ENCODE measurements around the gene PTK6.
"Not testable (repeated sequence)": the region's sequence is repeated elsewhere in the genome, so short reads cannot be mapped to it uniquely, and the experiment has no call there.

The PTK6 gene

GRCh38 chr20:63529180-63529860 is 7.9 kb downstream of the PTK6 start:
- DNase-seq (ENCODE audit: low read depth), result no peak

- no peak for DNase-seq (ENCODE audit: low read depth)
Observed at GRCh38 chr20:63527184-63527583, 10.0 kb downstream of the PTK6 start.

DNA sequence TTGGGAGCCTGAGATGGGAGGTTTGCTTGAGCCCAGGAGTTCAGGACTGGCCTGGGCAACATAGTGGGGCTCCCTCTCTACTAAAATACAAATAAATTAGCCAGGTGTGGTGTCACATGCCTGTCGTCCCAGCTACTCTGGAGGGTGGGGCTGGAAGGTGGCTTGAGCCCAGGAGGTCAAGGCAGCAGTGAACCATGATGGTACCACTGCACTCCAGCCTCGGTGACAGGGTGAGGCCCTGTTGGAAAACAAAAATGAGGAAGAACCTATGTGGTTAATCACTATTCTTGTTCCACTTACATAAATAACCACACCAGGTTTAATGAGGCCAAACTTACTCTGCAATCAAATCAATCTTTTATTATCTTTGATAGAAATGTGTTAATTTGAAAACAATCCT is 11.2 kb downstream of the PTK6 start:
- DNase-seq (ENCODE audit: low read depth), result no peak

- DNase-seq (ENCODE audit: low read depth), result no peak
Observed at GRCh38 chr20:63525185-63525584, 12.0 kb downstream of the PTK6 start.

- DNase-seq (ENCODE audit: low read depth), result no peak
Observed at GRCh38 chr20:63522981-63523611, 14.1 kb downstream of the PTK6 start.

GRCh38 chr20:63522091-63522868 is 14.9 kb downstream of the PTK6 start:
- no peak for DNase-seq (ENCODE audit: low read depth)

GRCh38 chr20:63521602-63522001 is 15.6 kb downstream of the PTK6 start:
- DNase-seq (ENCODE audit: low read depth), result peak; percentile 28

GRCh38 chr20:63520934-63521601 is 16.1 kb downstream of the PTK6 start:
- DNase-seq (ENCODE audit: low read depth), result peak; percentile 62

DNA sequence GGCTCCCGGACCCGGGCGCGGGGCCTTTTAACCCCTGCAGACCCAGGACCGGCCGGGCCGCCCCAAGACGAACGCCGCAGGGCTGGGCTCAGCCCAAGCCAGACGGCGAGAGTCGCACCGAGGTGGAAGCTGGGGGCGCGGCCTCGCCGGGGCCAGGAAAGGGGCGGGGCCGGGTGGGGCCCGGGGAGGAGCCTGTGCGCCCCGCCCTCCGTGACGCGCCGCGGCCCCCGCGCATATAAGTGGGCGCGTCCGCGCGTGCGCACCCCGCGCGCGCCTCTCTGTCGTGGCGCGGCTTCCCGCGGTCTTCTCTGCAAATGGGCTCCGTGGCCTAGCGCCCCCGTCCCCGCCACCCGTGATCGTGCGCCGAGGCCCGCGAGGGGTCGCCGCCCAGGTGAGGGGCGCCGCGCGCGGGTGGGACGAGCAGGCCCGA is 16.7 kb downstream of the PTK6 start, which contains the start of gene PPDPF:
Gene PPDPF (plus strand): TSS at position 262 of the 430 bp plus-strand sequence. CDS start 544 bp downstream, outside the sequence.
- DNase-seq (ENCODE audit: low read depth), result peak; percentile 76

- peak; percentile 34 for DNase-seq (ENCODE audit: low read depth)
Observed at GRCh38 chr20:63519668-63520503, 17.3 kb downstream of the PTK6 start.

DNA sequence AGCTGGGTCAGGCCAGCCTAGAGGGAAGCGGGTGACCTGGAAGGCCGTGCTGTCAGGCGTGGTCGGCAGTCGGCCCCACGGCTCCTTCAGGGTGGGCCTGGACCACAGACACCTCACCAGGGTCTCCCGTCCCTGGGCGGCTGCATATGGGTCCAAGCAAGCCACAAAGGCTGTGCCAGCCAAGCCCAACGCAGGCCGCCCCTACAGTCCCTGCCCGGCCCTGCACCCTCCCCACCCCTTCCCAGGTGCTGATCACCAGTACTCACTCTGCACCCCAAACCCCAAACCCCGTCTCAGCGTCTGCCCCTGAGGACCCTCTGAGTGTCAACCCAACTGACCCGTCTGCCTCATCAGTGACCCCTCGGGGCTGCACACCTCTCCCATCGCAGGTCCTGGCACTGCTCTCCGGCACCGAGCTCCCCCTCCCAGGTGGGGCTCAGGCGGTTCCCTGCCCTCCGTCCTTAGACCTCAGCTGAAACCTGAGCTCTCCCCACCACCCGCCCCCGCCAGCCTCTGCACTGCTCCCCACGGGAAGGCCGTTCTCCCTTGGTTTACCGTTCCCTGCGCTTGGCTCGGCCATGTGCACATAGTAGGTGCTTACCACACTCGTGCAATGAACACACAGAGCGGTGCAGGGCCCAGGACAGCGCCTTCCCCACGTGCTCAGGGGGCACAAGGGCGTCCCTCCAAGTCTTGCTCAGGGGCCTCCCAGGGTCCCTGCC is 18.1 kb downstream of the PTK6 start:
- no peak for DNase-seq (ENCODE audit: low read depth)

- DNase-seq (ENCODE audit: low read depth), result no peak
Observed at GRCh38 chr20:63518351-63518861, 18.8 kb downstream of the PTK6 start.

DNA sequence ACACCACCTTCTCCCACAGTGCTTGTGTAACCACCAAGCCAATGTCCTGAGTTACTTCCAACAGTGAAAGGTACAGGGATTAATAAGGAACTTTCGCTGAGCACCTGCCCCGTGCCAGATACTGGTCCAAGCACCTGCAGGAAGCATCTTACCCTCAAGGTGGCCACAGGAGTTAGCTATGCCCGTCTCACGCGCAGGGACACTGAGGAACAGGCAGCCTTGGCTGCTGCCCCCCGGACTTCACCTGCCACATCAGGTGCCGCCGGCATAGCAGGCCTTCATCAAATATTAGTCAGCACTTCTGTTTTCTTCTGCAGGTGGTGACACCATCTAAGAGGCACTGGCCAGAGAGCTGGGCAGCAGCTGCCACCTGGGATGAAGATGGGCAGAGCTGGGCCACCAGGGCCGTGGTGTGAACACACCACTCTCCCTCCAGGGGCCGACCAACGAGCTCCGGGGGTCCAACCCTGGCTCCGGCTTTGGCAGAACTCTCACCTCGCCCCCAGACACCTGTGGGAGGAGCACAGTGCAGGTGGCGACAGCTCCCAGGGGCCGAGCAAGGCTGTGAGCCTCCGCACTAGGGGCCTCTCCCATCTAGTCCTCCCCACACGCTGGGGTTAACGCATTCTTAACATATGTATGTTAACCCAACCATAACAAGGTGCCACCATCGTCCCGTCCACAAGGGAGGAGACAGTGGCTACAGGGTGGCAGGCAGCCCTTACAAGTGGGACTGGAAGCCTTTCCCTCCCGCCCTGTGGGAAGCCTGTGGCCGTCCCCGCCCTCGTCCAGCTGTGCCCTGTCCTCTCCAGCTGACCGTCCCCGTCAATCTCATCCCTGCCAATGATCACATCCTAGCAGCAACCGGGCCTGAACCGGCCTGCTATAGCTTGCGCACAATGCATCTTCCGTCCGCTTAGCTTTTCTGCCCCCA is 19.5 kb downstream of the PTK6 start:
- no peak for DNase-seq (ENCODE audit: low read depth)

- DNase-seq (ENCODE audit: low read depth), result not testable (repeated sequence)
Observed at GRCh38 chr20:63514520-63514919, 22.7 kb downstream of the PTK6 start.

GRCh38 chr20:63513207-63513606 is 24.0 kb downstream of the PTK6 start:
- no peak for DNase-seq (ENCODE audit: low read depth)

GRCh38 chr20:63509088-63509564 is 28.1 kb downstream of the PTK6 start:
- DNase-seq (ENCODE audit: low read depth), result no peak

DNA sequence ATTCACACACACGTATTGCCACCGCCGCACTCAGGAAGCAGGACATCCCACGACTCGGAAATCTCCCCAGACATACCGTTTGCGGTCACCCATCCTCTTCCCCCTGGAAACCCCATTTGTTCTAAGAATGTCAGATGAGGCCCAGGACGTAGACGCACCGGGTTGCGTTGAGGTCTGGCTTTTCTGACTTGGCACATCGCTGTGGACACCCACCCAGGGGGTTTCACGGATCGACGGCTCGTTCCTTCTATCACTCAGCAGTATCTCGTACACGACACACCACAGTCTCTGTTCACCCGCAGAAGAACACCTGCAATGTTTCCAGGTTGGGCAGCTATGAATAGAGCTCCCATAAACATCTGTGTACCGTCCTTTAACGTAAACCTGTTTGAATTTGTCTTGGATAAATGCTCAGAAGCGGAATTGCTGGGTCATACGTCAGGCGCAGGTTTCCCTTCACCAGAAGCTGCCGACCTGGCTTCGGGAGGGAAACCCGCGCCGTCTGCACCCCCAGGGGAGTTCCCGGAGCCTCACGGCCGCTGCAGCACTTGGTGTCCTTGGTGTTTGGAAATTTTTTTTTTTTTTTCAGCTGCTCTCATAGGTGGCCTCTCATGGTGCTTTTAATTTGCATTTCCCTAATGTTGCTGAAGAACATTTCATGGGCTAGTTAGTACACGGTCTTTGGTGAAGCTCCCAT is 29.0 kb downstream of the PTK6 start:
- DNase-seq (ENCODE audit: low read depth), result no peak

- no peak for DNase-seq (ENCODE audit: low read depth)
Observed at GRCh38 chr20:63507083-63507743, 30.0 kb downstream of the PTK6 start.

All from iris pigment epithelial cell (primary cell).